Glomerular endothelial cell (primary cell): ENCODE data around the gene RELB. TPM values are rescaled to one million over a fixed set of nuclear protein-coding genes. Genes with fewer than 3 reads are reported as not detected.
"Not testable (repeated sequence)": the region's sequence is repeated elsewhere in the genome, so short reads cannot be mapped to it uniquely, and the experiment has no call there.

Source experiments
- DNase-seq: peaks from one replicate; pipeline ENCODE4 v3.0.0-alpha.2; 2011; ENCODE audit warnings: low read depth, low spot score; ENCODE audit errors: extremely low read depth
- total RNA-seq: library from RNA; depleted of rRNA; stranded (reverse); fragments of >200 nt; gene quantifications from 2 replicates; pipeline ENCODE4 v1.2.3, GENCODE V29; 2015

RELB gene
- 24.1 and 46.9 TPM in 2 replicates for total RNA-seq

DNA sequence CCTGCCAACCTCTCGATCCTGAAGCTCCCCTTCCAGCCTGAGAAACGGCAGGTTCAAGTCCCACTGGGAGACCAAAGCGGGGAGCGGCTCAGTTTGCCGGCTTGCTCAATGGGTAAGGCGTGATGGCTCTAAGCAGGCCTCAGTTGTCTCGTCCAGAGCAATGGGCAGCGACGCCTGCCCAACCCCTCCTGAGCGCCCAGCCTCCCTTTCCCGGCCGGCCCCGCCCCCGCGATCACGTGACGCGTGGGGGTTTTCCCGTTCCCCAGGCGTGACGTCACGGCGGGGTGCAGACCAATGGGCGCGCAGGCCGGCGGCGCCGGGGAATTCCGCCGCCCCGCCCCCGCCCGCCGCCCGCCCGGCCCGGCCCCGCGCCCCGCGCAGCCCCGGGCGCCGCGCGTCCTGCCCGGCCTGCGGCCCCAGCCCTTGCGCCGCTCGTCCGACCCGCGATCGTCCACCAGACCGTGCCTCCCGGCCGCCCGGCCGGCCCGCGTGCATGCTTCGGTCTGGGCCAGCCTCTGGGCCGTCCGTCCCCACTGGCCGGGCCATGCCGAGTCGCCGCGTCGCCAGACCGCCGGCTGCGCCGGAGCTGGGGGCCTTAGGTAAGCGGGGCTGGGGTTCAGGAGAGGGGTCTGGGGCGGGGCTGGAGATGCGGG, at the start of gene RELB:
TSS of gene RELB (plus strand) at position 378 of the 653 bp plus-strand sequence. CDS start at position 494, 116 bp downstream.
- no peak for DNase-seq

- DNase-seq: no peak
Observed at GRCh38 chr19:44954278-44954648, 47.0 kb upstream of the RELB start.

- DNase-seq: peak; percentile 96
Observed at GRCh38 chr19:44954649-44955504, 46.4 kb upstream of the RELB start, which contains the start of gene CLPTM1. CLPTM1 (plus strand) TSS chr19:44955380; CDS start chr19:44955396, 16 bp downstream.

DNA sequence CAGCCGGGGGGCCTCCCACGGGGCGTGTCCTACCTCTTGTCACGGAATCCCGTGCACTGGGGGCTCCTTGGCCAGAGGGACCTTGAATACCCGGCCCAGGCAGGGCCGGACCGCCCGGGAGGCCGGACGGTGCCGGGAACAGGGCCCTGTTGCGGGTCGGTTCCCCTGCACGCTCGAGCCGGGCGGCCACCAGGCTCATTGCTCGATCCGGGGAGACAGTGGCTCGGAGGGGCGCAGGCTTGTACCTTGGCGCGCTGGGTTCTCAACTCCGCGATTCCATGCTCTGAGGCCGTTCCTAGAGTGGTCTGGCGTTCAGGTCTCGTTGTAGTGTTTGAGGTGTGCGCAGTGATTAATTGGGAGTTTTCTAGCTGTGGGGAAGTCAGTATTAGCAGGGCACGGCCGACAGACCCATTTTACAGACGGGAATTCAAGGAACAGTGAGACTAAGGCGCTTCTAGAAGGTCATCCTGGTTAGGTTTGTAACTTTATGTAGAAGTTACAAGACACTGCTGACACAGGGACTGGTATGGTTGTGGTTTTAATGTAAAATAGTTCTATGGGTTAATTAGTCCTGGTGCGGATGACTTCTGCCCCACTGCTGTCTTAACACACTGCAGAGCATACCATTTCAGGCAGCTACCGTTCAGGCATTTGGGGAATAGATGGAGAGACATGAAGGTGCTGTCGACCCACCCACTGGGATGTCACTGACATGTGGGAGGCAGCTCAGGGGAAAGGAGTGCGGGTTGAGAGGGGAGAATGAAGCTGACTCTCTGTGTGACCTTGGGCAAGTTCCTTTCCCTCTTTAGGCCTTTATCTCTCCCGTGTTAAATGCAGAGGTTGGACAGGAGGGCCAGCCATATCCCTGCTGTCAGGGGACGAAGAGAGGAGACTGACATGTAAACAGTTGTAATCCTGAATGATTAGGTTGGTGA, 45.5 kb upstream of the RELB start:
- DNase-seq: no peak

DNA sequence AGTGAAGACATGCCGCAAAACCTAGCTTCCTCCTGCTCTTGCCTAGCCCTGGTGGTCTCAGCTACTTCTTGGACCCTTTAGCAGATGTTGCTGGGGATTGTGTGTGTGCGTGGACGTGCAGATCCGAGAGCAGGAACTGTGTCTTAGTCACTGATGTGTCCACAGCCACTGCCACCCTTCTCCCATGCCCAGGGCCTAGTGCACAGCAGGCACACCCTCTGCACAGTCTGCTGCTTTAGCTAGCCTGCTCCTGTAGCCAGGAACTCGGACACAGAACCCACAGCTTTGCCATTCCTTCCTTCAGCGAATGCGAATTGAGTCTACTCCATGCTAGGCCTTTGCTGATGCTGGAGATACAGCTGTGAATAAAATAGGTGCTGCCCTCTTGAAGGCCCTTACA, 43.7 kb upstream of the RELB start:
- no peak for DNase-seq

DNA sequence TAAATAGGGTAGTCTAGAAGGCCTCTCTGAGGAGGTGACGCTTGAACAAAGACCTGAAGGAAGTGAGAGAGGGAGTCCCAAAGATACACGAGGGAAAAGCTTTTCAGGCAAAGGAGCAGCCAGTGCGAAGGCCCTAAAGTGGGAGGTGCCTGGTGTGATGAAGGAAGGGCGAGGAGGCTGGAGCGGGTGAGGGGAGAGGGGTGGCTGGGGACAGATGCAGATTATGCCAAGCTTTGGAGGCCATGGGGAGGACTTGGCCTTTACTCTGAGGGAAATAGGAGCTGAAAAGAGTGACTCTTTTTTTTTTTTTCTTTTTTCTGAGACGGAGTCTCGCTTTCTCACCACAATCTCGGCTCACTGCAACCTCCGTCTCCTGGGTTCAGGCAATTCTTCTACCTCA, 43.2 kb upstream of the RELB start:
- DNase-seq: no peak

GRCh38 chr19:44959691-44960090, 41.6 kb upstream of the RELB start:
- DNase-seq: no peak

GRCh38 chr19:44960906-44961728, 40.1 kb upstream of the RELB start:
- no peak for DNase-seq

GRCh38 chr19:44961821-44962220, 39.4 kb upstream of the RELB start:
- no peak for DNase-seq

DNA sequence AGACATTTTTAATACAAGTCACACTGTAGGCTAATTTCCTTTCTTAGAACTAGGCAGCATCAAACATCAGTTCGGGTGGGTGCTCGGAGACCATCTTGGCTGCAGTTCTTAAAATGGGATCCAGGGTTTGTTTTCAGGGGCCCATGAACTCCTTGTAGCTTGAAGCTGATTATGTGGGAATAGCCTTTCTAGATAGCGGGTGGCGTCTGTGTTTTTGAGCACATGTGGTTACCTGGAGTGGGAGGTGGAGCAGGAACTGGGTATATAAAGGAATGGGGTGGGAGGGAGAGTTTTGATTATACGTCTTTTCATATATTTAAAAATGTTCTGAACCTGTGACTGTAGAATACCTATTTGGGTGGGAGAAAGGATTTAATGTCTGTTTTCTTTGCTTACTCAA, 33.1 kb upstream of the RELB start:
- DNase-seq: no peak

GRCh38 chr19:44968670-44969069, 32.6 kb upstream of the RELB start:
- DNase-seq: no peak

- DNase-seq: no peak
Observed at GRCh38 chr19:44969437-44969836, 31.8 kb upstream of the RELB start.

DNA sequence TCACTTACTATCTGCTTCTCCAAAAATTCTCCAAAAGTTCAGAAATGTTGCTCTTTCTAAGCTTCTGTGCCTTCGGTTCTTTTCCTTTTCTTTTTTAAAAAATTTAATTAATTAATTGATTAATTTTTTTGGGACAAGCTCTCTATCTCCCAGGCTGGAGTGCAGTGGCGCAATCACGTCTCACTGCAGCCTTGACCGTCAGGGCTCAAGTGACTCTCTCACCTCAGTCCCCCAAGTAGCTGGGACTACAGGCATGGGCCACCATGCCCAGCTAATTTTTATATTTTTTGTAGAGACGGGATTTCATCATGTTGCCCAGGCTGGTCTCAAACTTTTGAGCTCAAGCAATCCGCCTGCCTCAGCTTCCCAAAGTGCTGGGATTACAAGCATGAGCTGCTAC, 29.8 kb upstream of the RELB start:
- not testable (repeated sequence) for DNase-seq

DNA sequence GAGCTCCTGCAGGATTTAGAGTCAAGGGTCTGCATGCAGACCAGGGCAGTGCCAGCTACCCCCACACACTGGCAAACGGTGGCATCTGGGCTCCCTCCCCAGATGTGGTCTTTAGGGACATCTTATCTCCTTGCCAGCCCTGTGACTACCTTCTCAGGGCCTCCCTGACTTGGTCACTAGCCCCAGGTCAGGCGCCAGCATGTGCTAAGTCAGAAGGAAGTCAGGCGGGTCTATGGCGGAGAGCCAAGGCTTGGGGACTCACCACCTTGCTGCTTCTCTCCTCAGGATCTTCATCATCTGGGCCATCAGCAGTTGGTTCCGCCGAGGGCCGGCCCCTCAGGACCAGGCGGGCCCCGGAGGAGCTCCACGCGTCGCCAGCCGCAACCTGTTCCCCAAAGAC, 28.5 kb upstream of the RELB start:
- DNase-seq: no peak

DNA sequence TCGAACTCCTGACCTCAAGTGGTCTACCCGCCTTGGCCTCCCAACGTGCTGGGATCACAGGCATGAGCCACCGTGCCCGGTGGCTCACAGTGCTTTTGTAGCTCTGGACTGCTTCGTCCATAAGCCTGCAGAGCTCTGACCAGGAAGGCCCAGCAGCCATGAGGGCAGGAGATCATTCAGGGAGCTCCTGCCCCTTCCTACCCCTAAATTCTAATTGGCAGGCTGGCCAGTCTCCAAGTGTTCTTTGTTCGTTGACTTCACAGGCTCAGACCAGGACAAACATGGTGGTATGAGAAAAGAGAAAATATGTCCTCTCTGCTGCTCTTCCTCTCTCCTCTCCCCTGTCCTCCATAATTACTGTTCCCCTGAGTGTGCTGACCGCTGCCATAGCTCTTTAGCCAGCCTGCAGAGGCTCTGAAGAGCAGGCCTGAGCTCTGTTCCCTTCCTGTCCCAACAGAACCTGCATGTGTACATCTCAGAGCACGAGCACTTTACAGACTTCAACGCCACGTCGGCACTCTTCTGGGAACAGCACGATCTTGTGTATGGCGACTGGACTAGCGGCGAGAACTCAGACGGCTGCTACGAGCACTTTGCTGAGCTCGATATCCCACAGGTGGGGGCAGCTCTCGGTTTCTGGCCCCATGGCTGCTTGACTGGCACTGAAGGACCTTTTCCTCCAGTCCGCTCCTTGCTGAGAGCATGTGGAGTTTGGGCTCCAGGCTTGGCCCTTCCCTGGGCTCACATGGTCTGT, 27.1 kb upstream of the RELB start:
- DNase-seq: no peak

DNA sequence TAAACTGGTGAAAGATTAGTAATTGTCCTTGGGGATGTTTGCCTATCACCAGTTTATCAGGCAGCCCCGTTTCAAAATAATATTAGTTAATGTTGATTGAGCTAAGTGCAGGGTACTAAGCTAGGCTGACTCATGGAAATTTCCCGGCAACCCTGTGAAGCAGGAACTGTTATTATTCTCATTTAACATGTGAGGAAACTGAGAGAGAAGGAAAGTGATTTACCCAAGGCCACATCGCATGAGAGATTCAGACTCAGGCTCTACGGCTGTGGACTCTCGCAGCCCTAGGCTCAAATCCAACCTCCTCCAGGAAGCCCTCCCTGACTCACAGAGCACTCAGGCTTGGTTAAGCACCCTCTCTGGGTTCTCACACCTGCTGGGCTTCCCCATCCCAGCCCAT, 26.4 kb upstream of the RELB start:
- DNase-seq: no peak

- no peak for DNase-seq
Observed at GRCh38 chr19:44975444-44975843, 25.8 kb upstream of the RELB start.

GRCh38 chr19:44984005-44984404, 17.3 kb upstream of the RELB start:
- no peak for DNase-seq

DNA sequence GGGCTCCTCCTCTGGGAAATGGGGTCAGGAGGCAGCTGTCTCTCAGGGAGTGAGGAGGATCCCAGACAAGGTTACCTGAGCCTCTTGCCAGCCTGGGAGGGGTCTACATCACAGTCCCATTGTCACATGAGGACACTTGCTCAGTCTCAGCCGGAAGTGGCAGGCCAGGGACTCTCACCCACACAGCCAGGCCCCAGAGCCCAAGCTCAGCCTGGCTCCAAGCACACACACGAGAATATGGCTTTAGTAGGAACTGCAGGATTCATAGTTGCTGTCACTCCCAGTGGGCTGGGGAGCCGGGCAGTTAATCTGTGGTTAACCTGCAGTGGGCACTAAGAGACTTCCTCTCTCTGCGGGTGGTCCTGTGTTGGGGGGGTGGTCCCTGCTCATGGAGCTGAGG, 15.8 kb upstream of the RELB start:
- DNase-seq: no peak

DNA sequence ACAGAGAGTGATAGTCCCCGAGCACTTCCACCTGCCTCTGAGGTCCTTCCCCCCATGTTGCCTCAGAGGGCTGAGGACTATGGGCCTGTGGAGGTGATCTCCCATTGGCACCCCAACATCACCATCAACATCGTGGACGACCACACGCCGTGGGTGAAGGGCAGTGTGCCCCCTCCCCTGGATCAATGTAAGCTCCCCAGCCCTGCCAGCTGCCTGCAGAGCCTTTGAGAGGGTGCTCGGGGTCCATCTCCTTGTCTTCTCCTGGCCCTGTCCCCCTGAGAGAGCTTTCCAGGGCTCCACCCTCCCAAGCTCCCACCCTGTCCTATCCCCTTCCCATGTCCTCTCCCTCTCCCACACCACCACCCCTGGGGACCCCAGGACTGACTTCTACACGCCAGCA, 14.9 kb upstream of the RELB start:
- no peak for DNase-seq
